ENCODE data around the gene ANXA6. TPM values are rescaled to one million over a fixed set of nuclear protein-coding genes. Genes with fewer than 3 reads are reported as not detected.

Gene ANXA6
- total and polyA plus RNA-seq, 10 of the 15 experiments (the other 5 are each of a cell fraction or from before 2014, with no cell fraction given) = 44.0 to 571 (median 465) TPM

- TF ChIP-seq ZNF207 (IDR thresholded peaks at IDR 0.05; ENCODE audit: borderline replicate concordance) = no peak; the same call in 1 of the 2 replicates
- TF ChIP-seq MYB (IDR thresholded peaks at IDR 0.05; ENCODE audit: borderline replicate concordance, low read depth, low read length) = no peak
- TF ChIP-seq CREM (IDR thresholded peaks at IDR 0.05; ENCODE audit: low read depth) = peak; percentile 29; the same call in 1 of the 2 replicates
- peak; percentile 82 for TF ChIP-seq E4F1 (IDR thresholded peaks at IDR 0.05; ENCODE audit: borderline replicate concordance, partially characterized antibody)
- peak; percentile 74; the same call in 1 of the 2 replicates for TF ChIP-seq TCF12 (IDR thresholded peaks at IDR 0.05; ENCODE audit: low read depth, low read length)
- TF ChIP-seq BRCA1 (IDR thresholded peaks at IDR 0.05; ENCODE audit: low read depth, low read length) = no peak
- TF ChIP-seq POLR2AphosphoS2 (IDR thresholded peaks at IDR 0.05; ENCODE audit: low read depth, low read length) = no peak; the same call in none of the 2 replicates
- peak; percentile 77; the same call in 1 of the 2 replicates for TF ChIP-seq TCF3 (IDR thresholded peaks at IDR 0.05; ENCODE audit: borderline replicate concordance, insufficient read depth, low read depth, low read length)
- no peak for TF ChIP-seq MTA2 (IDR thresholded peaks at IDR 0.05; ENCODE audit: low read depth)
- TF ChIP-seq RFX5 (IDR thresholded peaks at IDR 0.05; ENCODE audit: low read depth, low read length) = 0 out of 2 replicates have a peak, but pooled peaks have one; percentile 32
- peak; percentile 68; the same call in 1 of the 2 replicates for TF ChIP-seq ZBTB40 (IDR thresholded peaks at IDR 0.05; ENCODE audit: borderline replicate concordance)
- TF ChIP-seq EZH2 (IDR thresholded peaks at IDR 0.05; ENCODE audit: borderline replicate concordance, control insufficient read depth, low read depth, low read length) = no peak
- TF ChIP-seq ZZZ3 (IDR thresholded peaks at IDR 0.05; ENCODE audit: control insufficient read depth, insufficient read length, low read depth) = no peak
- peak; percentile 94 for TF ChIP-seq IKZF1 (conservative IDR thresholded peaks at IDR 0.05)
- no peak for TF ChIP-seq PAX5 (IDR thresholded peaks at IDR 0.05; ENCODE audit: borderline replicate concordance, low read depth, low read length)
- peak; percentile 83 to 85 for TF ChIP-seq IKZF2 (IDR thresholded peaks at IDR 0.05)
- peak; percentile 85 for TF ChIP-seq NFYB (IDR thresholded peaks at IDR 0.05; ENCODE audit: insufficient read depth, low read depth, low read length)
- peak; percentile 19; the same call in 1 of the 2 replicates for TF ChIP-seq HCFC1 (IDR thresholded peaks at IDR 0.05; ENCODE audit: low read length)
- no peak for TF ChIP-seq ZNF592 (IDR thresholded peaks at IDR 0.05)
These were observed 76.8 kb downstream of the ANXA6 start, which contains the start of gene TNIP1 (continued) for GRCh38 chr5:151080613-151081430.
